ENCODE measurements around the gene LY6G6F.
A peak's percentile ranks its signal among the peaks of the same experiment; 100 is the strongest.

DNA sequence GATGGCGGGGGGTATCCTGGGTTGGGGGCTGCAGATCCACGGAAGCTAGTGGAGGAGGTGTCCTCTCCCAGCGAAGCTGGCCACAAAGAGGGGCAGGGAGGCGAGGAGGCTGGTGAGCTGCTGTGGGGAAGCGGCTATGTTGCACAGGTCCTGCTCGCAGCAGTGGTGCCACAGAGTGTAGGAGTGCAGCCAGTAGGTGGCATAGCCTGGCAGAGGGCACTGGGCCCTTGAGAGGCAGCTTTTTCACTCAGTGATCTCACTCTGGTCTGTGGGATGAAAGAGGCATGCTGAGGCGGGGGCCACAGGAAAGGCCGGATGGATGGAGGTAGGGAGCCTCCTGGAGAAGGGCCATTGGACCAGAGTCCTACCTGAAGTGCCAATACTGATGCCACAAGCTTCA lies 5.6 kb downstream of the LY6G6F start:
- TF ChIP-seq ZNF302 (CRISPR knock-in tag; IDR thresholded peaks at IDR 0.05) = no peak
- TF ChIP-seq, protein P1, sequence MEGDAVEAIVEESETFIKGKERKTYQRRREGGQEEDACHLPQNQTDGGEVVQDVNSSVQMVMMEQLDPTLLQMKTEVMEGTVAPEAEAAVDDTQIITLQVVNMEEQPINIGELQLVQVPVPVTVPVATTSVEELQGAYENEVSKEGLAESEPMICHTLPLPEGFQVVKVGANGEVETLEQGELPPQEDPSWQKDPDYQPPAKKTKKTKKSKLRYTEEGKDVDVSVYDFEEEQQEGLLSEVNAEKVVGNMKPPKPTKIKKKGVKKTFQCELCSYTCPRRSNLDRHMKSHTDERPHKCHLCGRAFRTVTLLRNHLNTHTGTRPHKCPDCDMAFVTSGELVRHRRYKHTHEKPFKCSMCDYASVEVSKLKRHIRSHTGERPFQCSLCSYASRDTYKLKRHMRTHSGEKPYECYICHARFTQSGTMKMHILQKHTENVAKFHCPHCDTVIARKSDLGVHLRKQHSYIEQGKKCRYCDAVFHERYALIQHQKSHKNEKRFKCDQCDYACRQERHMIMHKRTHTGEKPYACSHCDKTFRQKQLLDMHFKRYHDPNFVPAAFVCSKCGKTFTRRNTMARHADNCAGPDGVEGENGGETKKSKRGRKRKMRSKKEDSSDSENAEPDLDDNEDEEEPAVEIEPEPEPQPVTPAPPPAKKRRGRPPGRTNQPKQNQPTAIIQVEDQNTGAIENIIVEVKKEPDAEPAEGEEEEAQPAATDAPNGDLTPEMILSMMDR (IDR thresholded peaks at IDR 0.05) = peak; percentile 21; the same call in 2 of the 3 replicates
- TF ChIP-seq CHD2 (IDR thresholded peaks at IDR 0.05; ENCODE audit: low read length, partially characterized antibody) = no peak
- TF ChIP-seq, protein P2, sequence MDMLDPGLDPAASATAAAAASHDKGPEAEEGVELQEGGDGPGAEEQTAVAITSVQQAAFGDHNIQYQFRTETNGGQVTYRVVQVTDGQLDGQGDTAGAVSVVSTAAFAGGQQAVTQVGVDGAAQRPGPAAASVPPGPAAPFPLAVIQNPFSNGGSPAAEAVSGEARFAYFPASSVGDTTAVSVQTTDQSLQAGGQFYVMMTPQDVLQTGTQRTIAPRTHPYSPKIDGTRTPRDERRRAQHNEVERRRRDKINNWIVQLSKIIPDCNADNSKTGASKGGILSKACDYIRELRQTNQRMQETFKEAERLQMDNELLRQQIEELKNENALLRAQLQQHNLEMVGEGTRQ (IDR thresholded peaks at IDR 0.05) = no peak
- TF ChIP-seq CEBPB (IDR thresholded peaks at IDR 0.05) = no peak
- no peak for TF ChIP-seq JUN (IDR thresholded peaks at IDR 0.05)
